ENCODE data around the gene TBL2.
"Not testable (repeated sequence)": the region's sequence is repeated elsewhere in the genome, so short reads cannot be mapped to it uniquely, and the experiment has no call there.

Gene TBL2

GRCh38 chr7:73535918-73536317 is 42.5 kb downstream of the TBL2 start:
- not testable (repeated sequence) for DNase-seq (ENCODE audit: low read depth, low spot score)

DNA sequence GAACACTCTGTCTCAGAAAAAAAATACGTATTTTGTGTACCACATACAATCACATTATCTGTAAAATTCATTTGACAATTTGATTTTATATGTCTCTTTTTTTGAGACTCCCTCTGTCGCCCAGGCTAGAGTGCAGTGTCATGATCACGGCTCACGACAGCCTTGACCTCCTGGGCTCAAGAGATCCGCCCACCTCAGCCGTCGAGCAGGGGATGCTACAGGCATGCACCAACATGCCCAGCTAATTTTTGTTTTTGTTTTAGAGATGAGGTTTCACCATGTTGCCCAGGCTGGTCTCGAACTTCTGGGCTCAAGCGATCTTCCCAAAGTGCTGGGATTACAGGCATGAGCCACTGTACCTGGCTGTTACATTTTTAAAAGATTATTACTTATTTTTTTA is 44.6 kb downstream of the TBL2 start:
- no peak for DNase-seq (ENCODE audit: low read depth, low spot score)

- no peak for DNase-seq (ENCODE audit: low read depth, low spot score)
These were observed 46.2 kb downstream of the TBL2 start for GRCh38 chr7:73532224-73532623.

DNA sequence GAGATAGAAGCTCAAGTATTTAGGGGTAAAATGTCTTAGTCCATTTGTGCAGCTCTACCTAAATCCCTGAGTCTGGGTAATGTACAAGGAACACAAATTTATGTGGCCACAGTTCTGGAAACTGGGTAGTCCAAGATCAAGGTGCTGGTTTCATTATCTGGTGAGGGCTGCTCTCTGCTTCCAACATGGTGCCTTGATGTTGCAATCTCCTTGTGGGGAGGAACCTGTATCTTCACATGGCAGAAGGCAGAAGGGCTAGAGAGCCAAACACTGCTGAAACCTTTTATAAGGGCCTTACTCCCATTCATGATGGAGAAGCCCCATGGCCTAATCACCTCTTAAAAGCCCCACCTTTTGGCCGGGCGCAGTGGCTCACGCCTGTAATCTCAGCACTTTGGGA is 47.6 kb downstream of the TBL2 start:
- no peak for DNase-seq (ENCODE audit: low read depth, low spot score)

- no peak for DNase-seq (ENCODE audit: low read depth, low spot score)
These were observed 51.2 kb downstream of the TBL2 start for GRCh38 chr7:73526896-73527821.

- not testable (repeated sequence) for DNase-seq (ENCODE audit: low read depth, low spot score)
These were observed 52.3 kb downstream of the TBL2 start for GRCh38 chr7:73526158-73526494.

DNA sequence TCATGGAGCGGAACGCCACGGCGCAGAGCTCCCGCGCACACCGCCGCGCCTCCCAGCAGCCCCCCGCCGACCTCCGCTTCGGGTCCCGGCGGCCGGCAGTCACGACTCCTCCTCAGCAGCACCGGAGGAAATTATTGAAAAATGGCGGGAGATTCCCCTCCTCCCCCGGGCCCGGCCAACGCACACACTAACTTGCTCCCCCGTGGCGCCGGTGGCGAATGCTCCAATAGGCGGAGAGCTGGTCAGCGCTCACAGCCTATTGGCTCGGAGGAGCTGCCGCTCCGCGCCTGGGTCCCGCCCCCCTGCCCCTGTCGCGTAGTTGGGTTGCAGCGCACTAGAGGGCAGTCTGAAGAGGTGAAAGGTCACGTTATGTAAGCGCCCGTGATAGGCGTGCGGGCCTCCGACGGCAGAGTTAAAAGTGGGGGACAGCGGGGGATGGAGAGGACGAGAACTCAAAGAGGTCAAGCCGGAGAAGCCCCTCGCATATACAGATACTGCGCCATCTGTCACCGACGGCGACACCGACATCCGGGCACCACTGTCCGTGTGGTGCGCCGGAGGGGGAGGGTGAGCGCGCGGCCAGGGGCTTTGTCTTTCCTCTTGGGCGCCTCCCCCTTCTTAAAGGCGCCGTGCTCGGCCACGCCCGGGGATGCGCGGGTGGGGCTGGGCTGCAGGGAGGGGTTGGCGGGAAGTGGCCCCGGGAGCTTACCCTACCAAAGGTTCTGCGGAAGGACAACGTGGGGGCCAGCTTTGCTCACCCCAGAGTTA is 56.1 kb downstream of the TBL2 start, which contains the start of gene BAZ1B:
Gene BAZ1B, minus strand, starts transcription at position 189 of the 768 bp plus-strand sequence. CDS start 360 bp downstream, outside the sequence.
- DNase-seq (ENCODE audit: low read depth, low spot score), result peak; percentile 90

DNA sequence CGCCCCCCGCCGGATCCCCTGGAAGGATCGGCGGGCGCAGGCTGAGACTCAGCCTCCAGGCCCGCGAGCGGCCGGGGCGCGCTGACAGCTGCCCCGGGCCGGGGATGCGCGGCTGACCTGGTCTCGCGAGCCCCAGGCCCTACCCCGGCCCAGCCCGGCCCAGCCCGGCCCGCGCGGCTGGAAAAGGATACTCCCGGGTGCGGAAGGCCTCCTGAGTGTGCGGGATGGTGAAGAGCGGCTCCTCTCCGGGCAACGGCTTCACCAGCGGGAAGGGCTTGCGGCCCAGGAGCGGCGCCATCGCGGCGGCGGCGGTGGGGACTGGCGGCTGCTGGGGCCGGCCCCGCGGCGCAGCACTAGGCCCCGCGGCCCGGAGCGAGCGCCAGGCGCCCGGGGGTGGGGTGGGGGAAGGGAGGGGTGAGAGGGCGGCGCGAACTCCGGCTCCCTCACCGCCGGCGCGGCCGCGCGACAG is 56.7 kb downstream of the TBL2 start:
- DNase-seq (ENCODE audit: low read depth, low spot score), result no peak

DNA sequence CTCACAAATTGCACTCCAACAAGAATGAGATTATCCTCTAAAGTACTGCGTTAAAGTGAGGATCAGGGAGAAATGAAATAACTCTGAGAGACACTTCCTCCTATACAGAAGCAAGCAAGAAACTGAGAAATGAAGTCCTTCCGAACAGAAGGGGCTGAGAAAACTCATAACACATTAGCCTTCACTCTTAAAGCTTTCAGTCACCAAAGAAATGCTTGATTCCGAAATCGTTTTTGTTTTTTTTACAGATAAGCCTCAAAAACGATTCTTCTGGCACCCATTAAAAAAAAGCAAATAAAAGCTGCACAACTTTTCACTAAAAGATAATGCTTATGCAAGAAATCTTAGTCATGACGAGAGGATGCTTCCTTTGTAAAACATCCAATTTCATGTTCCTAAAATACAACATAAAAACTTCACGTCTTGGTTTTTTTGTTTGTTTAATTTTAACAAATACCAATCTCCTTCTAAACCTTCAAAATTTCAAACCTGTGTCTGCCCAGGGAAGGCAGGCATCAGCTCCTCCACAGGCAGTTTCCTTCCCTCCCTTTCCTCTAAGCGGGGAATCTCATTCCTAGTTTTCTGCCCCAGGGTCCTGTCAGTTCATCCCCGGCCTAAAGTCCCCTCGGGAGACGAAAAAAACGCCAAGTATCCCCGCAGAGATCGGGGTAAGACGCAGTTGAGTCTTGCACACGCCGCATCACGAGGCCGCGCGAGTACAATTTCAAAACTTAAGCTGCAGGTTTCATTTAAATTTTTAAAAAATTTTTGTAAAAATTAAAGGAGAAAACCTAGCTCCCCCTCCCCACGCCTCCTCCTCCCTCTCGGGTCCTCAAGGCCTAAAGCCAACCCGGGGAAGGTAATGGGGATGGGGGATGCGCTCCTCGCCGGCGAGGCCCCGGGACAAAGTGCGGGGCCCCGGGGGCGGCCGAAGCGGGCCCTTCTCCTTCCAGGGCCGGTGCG is 57.4 kb downstream of the TBL2 start:
- DNase-seq (ENCODE audit: low read depth, low spot score), result no peak

DNA sequence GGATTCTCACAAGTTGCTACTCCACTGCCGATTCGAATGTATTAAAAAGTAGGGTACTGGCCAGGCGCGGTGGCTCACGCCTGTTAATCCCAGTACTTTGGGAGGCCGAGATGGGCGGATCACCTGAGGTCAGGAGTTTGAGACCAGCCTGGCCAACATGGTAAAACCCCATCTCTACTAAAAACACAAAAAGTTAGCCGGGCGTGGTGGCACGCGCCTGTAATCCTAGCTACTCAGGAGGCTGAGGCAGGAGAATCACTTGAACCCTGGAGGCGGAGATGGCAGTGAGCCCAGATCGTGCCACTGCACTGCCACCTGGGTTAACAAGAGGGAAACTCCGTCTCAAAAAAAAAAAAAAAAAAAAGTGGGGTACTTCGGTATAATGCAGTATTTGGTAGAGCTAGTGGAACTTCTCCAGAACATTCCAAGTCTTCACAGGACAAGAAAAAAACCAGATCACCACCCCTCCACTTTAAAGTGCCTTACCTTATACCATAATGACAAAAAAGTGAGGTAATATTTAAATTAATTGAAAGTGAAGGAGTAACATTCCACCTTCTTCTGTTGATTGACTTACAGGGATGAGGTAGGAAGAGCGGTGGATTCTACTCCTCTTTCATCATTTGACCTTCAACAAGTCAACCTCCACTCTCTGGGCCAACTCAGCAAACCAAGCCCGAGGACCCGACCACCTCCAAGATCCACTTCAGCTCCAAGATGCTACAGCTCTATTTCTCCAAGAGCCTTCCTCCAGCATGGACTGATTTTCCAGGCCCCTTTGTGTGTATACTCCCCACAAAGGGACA is 58.3 kb downstream of the TBL2 start:
- no peak for DNase-seq (ENCODE audit: low read depth, low spot score)

GRCh38 chr7:73518470-73518869 is 59.9 kb downstream of the TBL2 start:
- no peak for DNase-seq (ENCODE audit: low read depth, low spot score)

Data from brain pericyte (primary cell).